A549 treated with dexamethasone at 1 μM for 4 hours (cell line): ENCODE results near the gene TRIM17. TPM values are rescaled to one million over a fixed set of nuclear protein-coding genes. Genes with fewer than 3 reads are reported as not detected.

ENCODE experiments used
- total RNA-seq: library from RNA; stranded (reverse); fragments of 200-300 nt; extraction: Qiagen RNA extraction; gene quantifications from 5 replicates; pipeline ENCODE4 v1.2.3, GENCODE V29; 2022

TRIM17 gene, protein sequence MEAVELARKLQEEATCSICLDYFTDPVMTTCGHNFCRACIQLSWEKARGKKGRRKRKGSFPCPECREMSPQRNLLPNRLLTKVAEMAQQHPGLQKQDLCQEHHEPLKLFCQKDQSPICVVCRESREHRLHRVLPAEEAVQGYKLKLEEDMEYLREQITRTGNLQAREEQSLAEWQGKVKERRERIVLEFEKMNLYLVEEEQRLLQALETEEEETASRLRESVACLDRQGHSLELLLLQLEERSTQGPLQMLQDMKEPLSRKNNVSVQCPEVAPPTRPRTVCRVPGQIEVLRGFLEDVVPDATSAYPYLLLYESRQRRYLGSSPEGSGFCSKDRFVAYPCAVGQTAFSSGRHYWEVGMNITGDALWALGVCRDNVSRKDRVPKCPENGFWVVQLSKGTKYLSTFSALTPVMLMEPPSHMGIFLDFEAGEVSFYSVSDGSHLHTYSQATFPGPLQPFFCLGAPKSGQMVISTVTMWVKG
- total RNA-seq: not detected in 5 replicates

GRCh38 chr1:228416217-228416933 lies at the start of gene TRIM17:
Gene TRIM17 (minus strand): TSS chr1:228416861. CDS start chr1:228415072, 1,789 bp downstream.

Other genes with a start within 250 kb of the TRIM17 start
- gene OBSCN, start 208.8 kb downstream of the TRIM17 start, total RNA-seq: 2.2 to 6.7 TPM (median 4.3 TPM) in 5 replicates
- 22.2 to 34.0 TPM (median 31.6 TPM) in 5 replicates for gene TRIM11, start 10.0 kb downstream of the TRIM17 start, total RNA-seq
- gene RNF187, start 70.5 kb upstream of the TRIM17 start, total RNA-seq: 59.1 to 86.2 TPM (median 85.1 TPM) in 5 replicates